Effector memory CD8-positive, alpha-beta T cell (primary cell): ENCODE results near the gene SLC23A2.
A peak's percentile ranks its signal among the peaks of the same experiment; 100 is the strongest.

Experiments used
- ATAC-seq: fragments of 150-1000 bp; cut with Tn5 transposase; replicated peaks from 2 replicates; pipeline ENCODE4 v1.10.0; 2021; ENCODE audit warnings: mild to moderate bottlenecking, moderate library complexity
- DNase-seq, 3 experiments: peaks; one replicate each; pipeline ENCODE4 v3.0.0; 2021
- H3K27ac Mint-ChIP-seq, 2 donors: one replicate each; pipeline ENCODE4 v1.8.0; 2022; ENCODE audit warnings: mild to moderate bottlenecking in 2 of 2, mixed read lengths in 2 of 2, moderate library complexity in 2 of 2
- H3K27me3 Mint-ChIP-seq, 2 donors: one replicate each; pipeline ENCODE4 v1.8.0; 2022; ENCODE audit warnings: mixed read lengths in 2 of 2
- H3K36me3 Mint-ChIP-seq: one replicate; pipeline ENCODE4 v1.8.0; 2022; ENCODE audit warnings: mild to moderate bottlenecking, moderate library complexity, mixed read lengths; ENCODE audit not compliant: insufficient read depth
- H3K4me1 Mint-ChIP-seq, 2 donors: one replicate each; pipeline ENCODE4 v1.8.0; 2022; ENCODE audit warnings: low read depth in 2 of 2, mixed read lengths in 2 of 2
- H3K4me3 Mint-ChIP-seq, 2 donors: one replicate each; pipeline ENCODE4 v1.8.0; 2022; ENCODE audit warnings: mild to moderate bottlenecking in 2 of 2, mixed read lengths in 2 of 2, moderate library complexity in 2 of 2
- H3K9me3 Mint-ChIP-seq, 2 donors: one replicate each; pipeline ENCODE4 v1.8.0; 2022; ENCODE audit warnings: mixed read lengths in 2 of 2

SLC23A2 gene

GRCh38 chr20:4913147-4913546 is 88.2 kb downstream of the SLC23A2 start:
- DNase-seq = no peak
- Mint-ChIP-seq H3K4me1 (peaks cover 13 to 20% of the 10 kb centered on the region in 2 donors), H3K36me3 (no peaks in the 10 kb centered on the region), H3K27me3 (no peaks in the 10 kb centered on the region), H3K9me3 (no peaks in the 10 kb centered on the region), H3K27ac (peak overlapping the region in 1 of 2 donors; percentile 18), H3K4me3 (no peak overlapping the region)
- ATAC-seq = peak; percentile 33

- no peak for DNase-seq
- peak overlapping the region in 1 of 2 donors; percentile 25 for H3K4me3 Mint-ChIP-seq
- ATAC-seq = peak; percentile 53
Measured at GRCh38 chr20:4912380-4913142, 88.7 kb downstream of the SLC23A2 start.

GRCh38 chr20:4910951-4911350 is 90.4 kb downstream of the SLC23A2 start:
- no peaks in the 10 kb centered on the region for H3K9me3 Mint-ChIP-seq
- peaks cover 13 to 14% of the 10 kb centered on the region in 2 donors for H3K4me1 Mint-ChIP-seq
- H3K27me3 Mint-ChIP-seq = no peaks in the 10 kb centered on the region
- no peak overlapping the region for H3K4me3 Mint-ChIP-seq
- no peak for DNase-seq
- H3K27ac Mint-ChIP-seq = peak overlapping the region in 1 of 2 donors; percentile 9
- H3K36me3 Mint-ChIP-seq = peaks cover 3% of the 10 kb centered on the region
- ATAC-seq = no peak

More at GRCh38 chr20:4912380-4913142, 88.7 kb downstream of the SLC23A2 start:
- no peaks in the 10 kb centered on the region for H3K9me3 Mint-ChIP-seq
- no peaks in the 10 kb centered on the region for H3K27me3 Mint-ChIP-seq
- no peaks in the 10 kb centered on the region for H3K36me3 Mint-ChIP-seq
- H3K27ac Mint-ChIP-seq = peak overlapping the region; percentile 18 to 64
- H3K4me1 Mint-ChIP-seq = peaks cover 13 to 20% of the 10 kb centered on the region in 2 donors

GRCh38 chr20:4905613-4906012 is 95.7 kb downstream of the SLC23A2 start:
- Mint-ChIP-seq H3K36me3 (peaks cover 3% of the 10 kb centered on the region), H3K9me3 (no peaks in the 10 kb centered on the region), H3K4me1 (peaks cover 0 to 20% of the 10 kb centered on the region in 2 donors), H3K4me3 (no peak overlapping the region), H3K27ac (no peak overlapping the region), H3K27me3 (no peaks in the 10 kb centered on the region)
- no peak for DNase-seq
- ATAC-seq = no peak

GRCh38 chr20:4905195-4905594 is 96.1 kb downstream of the SLC23A2 start:
- no peak for ATAC-seq
- Mint-ChIP-seq H3K9me3 (no peaks in the 10 kb centered on the region), H3K27ac (no peak overlapping the region), H3K36me3 (peaks cover 3% of the 10 kb centered on the region), H3K4me1 (peaks cover 0 to 20% of the 10 kb centered on the region in 2 donors), H3K4me3 (no peak overlapping the region), H3K27me3 (no peaks in the 10 kb centered on the region)
- no peak for DNase-seq

- Mint-ChIP-seq H3K9me3 (no peaks in the 10 kb centered on the region), H3K4me1 (peaks cover 2 to 20% of the 10 kb centered on the region in 2 donors), H3K4me3 (no peak overlapping the region), H3K36me3 (peaks cover 3% of the 10 kb centered on the region), H3K27ac (peak overlapping the region in 1 of 2 donors; percentile 16), H3K27me3 (no peaks in the 10 kb centered on the region)
- no peak for ATAC-seq
- no peak for DNase-seq
Measured at GRCh38 chr20:4904127-4904860, 97.0 kb downstream of the SLC23A2 start.

GRCh38 chr20:4902788-4903187 is 98.5 kb downstream of the SLC23A2 start:
- Mint-ChIP-seq H3K4me3 (no peak overlapping the region), H3K9me3 (no peaks in the 10 kb centered on the region), H3K36me3 (peaks cover 3% of the 10 kb centered on the region), H3K27ac (no peak overlapping the region), H3K4me1 (peaks cover 6 to 27% of the 10 kb centered on the region in 2 donors), H3K27me3 (no peaks in the 10 kb centered on the region)
- ATAC-seq (no peak), DNase-seq (no peak)

GRCh38 chr20:4901031-4901818 is 100.1 kb downstream of the SLC23A2 start:
- no peak for DNase-seq
- no peak for ATAC-seq
- Mint-ChIP-seq H3K9me3 (no peaks in the 10 kb centered on the region), H3K27ac (no peak overlapping the region), H3K4me1 (peaks cover 9 to 28% of the 10 kb centered on the region in 2 donors), H3K4me3 (no peak overlapping the region), H3K36me3 (no peaks in the 10 kb centered on the region), H3K27me3 (no peaks in the 10 kb centered on the region)

- Mint-ChIP-seq H3K36me3 (peaks cover under 1% of the 10 kb centered on the region), H3K27ac (no peak overlapping the region), H3K4me1 (peaks cover 15 to 20% of the 10 kb centered on the region in 2 donors), H3K4me3 (no peak overlapping the region), H3K27me3 (no peaks in the 10 kb centered on the region), H3K9me3 (no peaks in the 10 kb centered on the region)
- DNase-seq (no peak), ATAC-seq (no peak)
Measured at GRCh38 chr20:4898282-4899244, 102.7 kb downstream of the SLC23A2 start.

- Mint-ChIP-seq H3K27ac (peak overlapping the region in 1 of 2 donors; percentile 69), H3K4me3 (no peak overlapping the region), H3K4me1 (peaks cover 15 to 19% of the 10 kb centered on the region in 2 donors), H3K9me3 (no peaks in the 10 kb centered on the region), H3K36me3 (peaks cover 2% of the 10 kb centered on the region), H3K27me3 (no peaks in the 10 kb centered on the region)
- DNase-seq (no peak), ATAC-seq (no peak)
Measured at GRCh38 chr20:4897600-4897999, 103.7 kb downstream of the SLC23A2 start.

- Mint-ChIP-seq H3K27ac (peak overlapping the region in 1 of 2 donors; percentile 69), H3K4me3 (no peak overlapping the region), H3K27me3 (no peaks in the 10 kb centered on the region), H3K36me3 (peaks cover 2% of the 10 kb centered on the region), H3K4me1 (peaks cover 15 to 19% of the 10 kb centered on the region in 2 donors), H3K9me3 (no peaks in the 10 kb centered on the region)
- ATAC-seq (no peak), DNase-seq (no peak)
Measured at GRCh38 chr20:4896971-4897497, 104.3 kb downstream of the SLC23A2 start.

GRCh38 chr20:4896119-4896702 is 105.1 kb downstream of the SLC23A2 start:
- Mint-ChIP-seq H3K9me3 (no peaks in the 10 kb centered on the region), H3K27ac (peak overlapping the region in 1 of 2 donors; percentile 69), H3K4me1 (peaks cover 15 to 19% of the 10 kb centered on the region in 2 donors), H3K27me3 (no peaks in the 10 kb centered on the region), H3K36me3 (peaks cover 2% of the 10 kb centered on the region), H3K4me3 (no peak overlapping the region)
- ATAC-seq (no peak), DNase-seq (no peak)
